ENCODE results near the gene EDDM3A. TPM values are rescaled to one million over a fixed set of nuclear protein-coding genes. Genes with fewer than 3 reads are reported as not detected.
A peak's percentile ranks its signal among the peaks of the same experiment; 100 is the strongest.

Gene EDDM3A, protein sequence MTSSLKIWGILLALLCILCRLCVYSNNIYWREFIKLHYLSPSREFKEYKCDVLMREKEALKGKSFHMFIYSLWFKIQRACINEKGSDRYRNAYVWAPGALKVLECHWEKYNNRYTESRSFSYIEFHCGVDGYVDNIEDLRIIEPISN
- polyA plus RNA-seq (2013, experiment 1 of 2): not detected
- polyA plus RNA-seq (2013, experiment 2 of 2): not detected

DNA sequence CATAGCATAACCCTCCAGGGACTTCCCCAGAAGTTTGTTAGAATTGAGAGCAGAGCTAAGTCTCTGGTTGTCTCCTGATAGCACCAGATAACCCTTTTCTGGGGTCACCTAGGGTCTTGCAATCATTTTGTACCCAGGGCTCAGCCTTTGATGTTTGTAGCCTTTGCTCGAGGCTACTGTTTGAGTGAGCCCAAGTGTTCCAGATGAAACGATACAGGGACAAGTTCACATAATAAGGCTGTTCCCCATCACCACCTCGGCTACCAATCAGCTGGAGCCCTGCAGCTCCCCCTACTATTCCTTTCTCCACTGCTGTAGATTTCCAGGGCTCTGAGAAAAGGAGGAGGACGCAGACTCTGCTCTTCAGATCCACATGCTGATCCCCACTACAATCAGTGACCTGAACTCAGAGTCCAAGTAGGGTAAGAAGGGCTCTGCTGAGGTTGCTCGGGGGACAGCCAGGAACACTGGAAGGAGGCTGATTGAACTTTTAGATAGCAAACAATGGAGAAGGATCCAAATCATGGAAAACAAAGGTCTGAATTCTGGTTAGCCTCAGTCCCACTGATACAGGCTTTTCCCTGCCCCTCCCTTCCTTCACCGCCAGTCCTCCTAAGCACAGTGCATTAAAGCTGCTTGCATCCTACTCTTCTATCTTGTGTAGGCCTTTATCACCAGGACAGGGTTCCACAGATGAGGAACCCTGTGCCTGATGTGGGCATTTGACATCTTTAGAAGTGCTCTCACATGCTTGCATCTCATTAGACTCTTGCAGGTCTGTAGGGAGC lies at the start of gene EDDM3A:
Gene EDDM3A, plus strand, starts transcription at position 317 of the 788 bp plus-strand sequence. CDS start 1,694 bp downstream, outside the sequence.
- Histone ChIP-seq H3K18ac (ENCODE audit: low read length) (no peak within 1 kb of the TSS), H3K4me1 (ENCODE audit: control insufficient read depth in 2 of 2, insufficient read depth in 1 of 2, low read depth in 1 of 2, low read length in 2 of 2) (no peaks in the 10 kb centered on the region), H2AK5ac (ENCODE audit: low read depth, low read length) (no peak within 1 kb of the TSS), H3K27me3 (ENCODE audit: control insufficient read depth in 3 of 3, insufficient read depth in 3 of 3, low read depth in 1 of 3, low read length in 3 of 3) (no peaks in the 10 kb centered on the region), H3K36me3 (replicated peaks in 1 of 2; ENCODE audit: control insufficient read depth in 2 of 2, insufficient read depth in 2 of 2, low read length in 2 of 2) (no peaks in the 10 kb centered on the region), H2BK12ac (ENCODE audit: low read length) (no peak within 1 kb of the TSS), H3K9ac (ENCODE audit: low read depth, low read length, poor library complexity) (no peak within 1 kb of the TSS), H3K4me3 (ENCODE audit: low read length in 2 of 2) (no peak within 1 kb of the TSS), H3K4ac (ENCODE audit: low read length) (no peak within 1 kb of the TSS), H3K14ac (ENCODE audit: low read length) (no peak within 1 kb of the TSS), H2BK5ac (ENCODE audit: low read length) (no peak within 1 kb of the TSS), H3K4me2 (ENCODE audit: insufficient read depth, low read length, poor library complexity, severe bottlenecking) (no peak within 1 kb of the TSS), H2BK120ac (ENCODE audit: low read depth, low read length) (no peak within 1 kb of the TSS), H2AFZ (ENCODE audit: low read length) (no peak within 1 kb of the TSS), H3K27ac (replicated peaks; ENCODE audit: low read length) (no peak within 1 kb of the TSS), H2BK15ac (ENCODE audit: low read length) (no peak within 1 kb of the TSS), H3K9me3 (replicated peaks in 1 of 2; ENCODE audit: control insufficient read depth in 2 of 2, insufficient read depth in 1 of 2, low read depth in 1 of 2, low read length in 2 of 2) (no peaks in the 10 kb centered on the region), H4K91ac (ENCODE audit: low read depth, low read length, poor library complexity) (no peak within 1 kb of the TSS), H4K8ac (ENCODE audit: low read depth, low read length) (no peak within 1 kb of the TSS), H3K23ac (ENCODE audit: low read depth, low read length, poor library complexity) (no peak within 1 kb of the TSS), H3K79me1 (ENCODE audit: low read depth, low read length) (no peaks in the 10 kb centered on the region)
- no peak for DNase-seq (ENCODE audit: low spot score)
- no CpG with 5 or more reads among the region's 6 CpGs for WGBS, 2 donors (ENCODE audit: extremely low coverage in 2 of 2, insufficient read length in 2 of 2, insufficient replicate concordance in 1 of 2)

DNA sequence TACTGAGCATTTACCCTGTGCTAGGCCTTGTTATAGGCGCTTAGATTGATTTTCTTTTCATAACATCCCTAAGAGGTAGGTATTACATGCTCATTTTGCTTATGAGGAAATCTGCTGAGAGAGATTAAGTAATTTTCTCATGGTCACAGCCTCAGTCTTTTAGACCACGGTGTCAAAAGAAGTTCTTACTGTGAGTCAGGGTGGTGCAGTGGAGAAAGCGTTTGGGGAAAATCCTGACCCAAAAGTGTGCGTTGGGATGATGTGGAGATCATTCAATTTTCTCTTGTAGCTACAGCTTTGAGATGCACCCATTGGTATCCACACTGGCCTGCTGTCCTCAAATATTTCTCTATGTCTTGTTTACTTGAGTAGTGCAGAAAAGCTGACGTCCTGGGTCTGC lies 48.9 kb upstream of the EDDM3A start:
- H3K4me2 ChIP-seq (ENCODE audit: insufficient read depth, low read length, poor library complexity, severe bottlenecking): no peak overlapping the region
- no peaks in the 10 kb centered on the region for H3K36me3 ChIP-seq (replicated peaks in 1 of 2; ENCODE audit: control insufficient read depth in 2 of 2, insufficient read depth in 2 of 2, low read length in 2 of 2)
- no peak overlapping the region for H4K91ac ChIP-seq (ENCODE audit: low read depth, low read length, poor library complexity)
- no peak overlapping the region for H3K4me3 ChIP-seq (ENCODE audit: low read length in 2 of 2)
- H4K8ac ChIP-seq (ENCODE audit: low read depth, low read length): no peak overlapping the region
- no peak overlapping the region for H3K27ac ChIP-seq (replicated peaks; ENCODE audit: low read length)
- no peak overlapping the region for H3K18ac ChIP-seq (ENCODE audit: low read length)
- H3K23ac ChIP-seq (ENCODE audit: low read depth, low read length, poor library complexity): no peak overlapping the region
- H3K9me3 ChIP-seq (replicated peaks in 1 of 2; ENCODE audit: control insufficient read depth in 2 of 2, insufficient read depth in 1 of 2, low read depth in 1 of 2, low read length in 2 of 2): peaks cover 2% of the 10 kb centered on the region in 2 donors
- no peak overlapping the region for H3K14ac ChIP-seq (ENCODE audit: low read length)
- H2BK15ac ChIP-seq (ENCODE audit: low read length): no peak overlapping the region
- no peaks in the 10 kb centered on the region for H3K27me3 ChIP-seq (ENCODE audit: control insufficient read depth in 3 of 3, insufficient read depth in 3 of 3, low read depth in 1 of 3, low read length in 3 of 3)
- H2BK12ac ChIP-seq (ENCODE audit: low read length): no peak overlapping the region
- H2AFZ ChIP-seq (ENCODE audit: low read length): no peak overlapping the region
- no CpG with 5 or more reads among the region's 5 CpGs for WGBS, 2 donors (ENCODE audit: extremely low coverage in 2 of 2, insufficient read length in 2 of 2, insufficient replicate concordance in 1 of 2)
- H3K4ac ChIP-seq (ENCODE audit: low read length): no peak overlapping the region
- no peaks in the 10 kb centered on the region for H3K79me1 ChIP-seq (ENCODE audit: low read depth, low read length)
- DNase-seq (ENCODE audit: low spot score): no peak
- H2AK5ac ChIP-seq (ENCODE audit: low read depth, low read length): no peak overlapping the region
- no peaks in the 10 kb centered on the region for H3K4me1 ChIP-seq (ENCODE audit: control insufficient read depth in 2 of 2, insufficient read depth in 1 of 2, low read depth in 1 of 2, low read length in 2 of 2)
- H2BK5ac ChIP-seq (ENCODE audit: low read length): no peak overlapping the region
- no peak overlapping the region for H2BK120ac ChIP-seq (ENCODE audit: low read depth, low read length)
- no peak overlapping the region for H3K9ac ChIP-seq (ENCODE audit: low read depth, low read length, poor library complexity)

GRCh38 chr14:20697273-20698017 lies 48.2 kb upstream of the EDDM3A start:
- no peak overlapping the region for H2BK120ac ChIP-seq (ENCODE audit: low read depth, low read length)
- H2BK5ac ChIP-seq (ENCODE audit: low read length): no peak overlapping the region
- H4K91ac ChIP-seq (ENCODE audit: low read depth, low read length, poor library complexity): no peak overlapping the region
- no peak overlapping the region for H2AFZ ChIP-seq (ENCODE audit: low read length)
- no peaks in the 10 kb centered on the region for H3K27me3 ChIP-seq (ENCODE audit: control insufficient read depth in 3 of 3, insufficient read depth in 3 of 3, low read depth in 1 of 3, low read length in 3 of 3)
- H3K36me3 ChIP-seq (replicated peaks in 1 of 2; ENCODE audit: control insufficient read depth in 2 of 2, insufficient read depth in 2 of 2, low read length in 2 of 2): no peaks in the 10 kb centered on the region
- no peak overlapping the region for H3K18ac ChIP-seq (ENCODE audit: low read length)
- DNase-seq (ENCODE audit: low spot score): peak; percentile 63
- no peak overlapping the region for H3K23ac ChIP-seq (ENCODE audit: low read depth, low read length, poor library complexity)
- H3K4ac ChIP-seq (ENCODE audit: low read length): no peak overlapping the region
- no peak overlapping the region for H3K9ac ChIP-seq (ENCODE audit: low read depth, low read length, poor library complexity)
- no peak overlapping the region for H4K8ac ChIP-seq (ENCODE audit: low read depth, low read length)
- H3K27ac ChIP-seq (replicated peaks; ENCODE audit: low read length): no peak overlapping the region
- H3K14ac ChIP-seq (ENCODE audit: low read length): no peak overlapping the region
- H2BK15ac ChIP-seq (ENCODE audit: low read length): no peak overlapping the region
- H3K4me3 ChIP-seq (ENCODE audit: low read length in 2 of 2): no peak overlapping the region
- H3K79me1 ChIP-seq (ENCODE audit: low read depth, low read length): no peaks in the 10 kb centered on the region
- H2BK12ac ChIP-seq (ENCODE audit: low read length): no peak overlapping the region
- no peak overlapping the region for H3K4me2 ChIP-seq (ENCODE audit: insufficient read depth, low read length, poor library complexity, severe bottlenecking)
- no CpG with 5 or more reads among the region's 6 CpGs for WGBS, 2 donors (ENCODE audit: extremely low coverage in 2 of 2, insufficient read length in 2 of 2, insufficient replicate concordance in 1 of 2)
- H3K4me1 ChIP-seq (ENCODE audit: control insufficient read depth in 2 of 2, insufficient read depth in 1 of 2, low read depth in 1 of 2, low read length in 2 of 2): no peaks in the 10 kb centered on the region
- peaks cover 2% of the 10 kb centered on the region in 2 donors for H3K9me3 ChIP-seq (replicated peaks in 1 of 2; ENCODE audit: control insufficient read depth in 2 of 2, insufficient read depth in 1 of 2, low read depth in 1 of 2, low read length in 2 of 2)
- H2AK5ac ChIP-seq (ENCODE audit: low read depth, low read length): no peak overlapping the region

GRCh38 chr14:20698018-20698329 lies 47.7 kb upstream of the EDDM3A start:
- no peaks in the 10 kb centered on the region for H3K4me1 ChIP-seq (ENCODE audit: control insufficient read depth in 2 of 2, insufficient read depth in 1 of 2, low read depth in 1 of 2, low read length in 2 of 2)
- no peaks in the 10 kb centered on the region for H3K27me3 ChIP-seq (ENCODE audit: control insufficient read depth in 3 of 3, insufficient read depth in 3 of 3, low read depth in 1 of 3, low read length in 3 of 3)
- no peak overlapping the region for H2BK120ac ChIP-seq (ENCODE audit: low read depth, low read length)

More at GRCh38 chr14:20698018-20698329, 47.7 kb upstream of the EDDM3A start:
- no peak overlapping the region for H3K23ac ChIP-seq (ENCODE audit: low read depth, low read length, poor library complexity)
- no peak overlapping the region for H4K8ac ChIP-seq (ENCODE audit: low read depth, low read length)
- no peak overlapping the region for H2AFZ ChIP-seq (ENCODE audit: low read length)
- H3K9ac ChIP-seq (ENCODE audit: low read depth, low read length, poor library complexity): no peak overlapping the region
- H3K4ac ChIP-seq (ENCODE audit: low read length): no peak overlapping the region
- no peak overlapping the region for H3K14ac ChIP-seq (ENCODE audit: low read length)
- H2AK5ac ChIP-seq (ENCODE audit: low read depth, low read length): no peak overlapping the region
- peaks cover 2% of the 10 kb centered on the region in 2 donors for H3K9me3 ChIP-seq (replicated peaks in 1 of 2; ENCODE audit: control insufficient read depth in 2 of 2, insufficient read depth in 1 of 2, low read depth in 1 of 2, low read length in 2 of 2)
- H3K36me3 ChIP-seq (replicated peaks in 1 of 2; ENCODE audit: control insufficient read depth in 2 of 2, insufficient read depth in 2 of 2, low read length in 2 of 2): no peaks in the 10 kb centered on the region
- no peak overlapping the region for H3K4me3 ChIP-seq (ENCODE audit: low read length in 2 of 2)
- H2BK5ac ChIP-seq (ENCODE audit: low read length): no peak overlapping the region
- no peak for DNase-seq (ENCODE audit: low spot score)
- no peak overlapping the region for H3K27ac ChIP-seq (replicated peaks; ENCODE audit: low read length)
- H2BK15ac ChIP-seq (ENCODE audit: low read length): no peak overlapping the region
- H3K4me2 ChIP-seq (ENCODE audit: insufficient read depth, low read length, poor library complexity, severe bottlenecking): no peak overlapping the region
- H3K79me1 ChIP-seq (ENCODE audit: low read depth, low read length): no peaks in the 10 kb centered on the region
- H4K91ac ChIP-seq (ENCODE audit: low read depth, low read length, poor library complexity): no peak overlapping the region
- no peak overlapping the region for H3K18ac ChIP-seq (ENCODE audit: low read length)
- H2BK12ac ChIP-seq (ENCODE audit: low read length): no peak overlapping the region

All from neuronal stem cell (in vitro differentiated cells).